Dermis blood vessel endothelial cell (primary cell): ENCODE results near the gene FCGBP. TPM values are rescaled to one million over a fixed set of nuclear protein-coding genes. Genes with fewer than 3 reads are reported as not detected.
"Not testable (repeated sequence)": the region's sequence is repeated elsewhere in the genome, so short reads cannot be mapped to it uniquely, and the experiment has no call there.

Experiments used
- DNase-seq: peaks from one replicate; pipeline ENCODE4 v3.0.0; 2010
- total RNA-seq: library from RNA; depleted of rRNA; stranded (reverse); fragments of >200 nt; gene quantifications from 2 replicates; pipeline ENCODE4 v1.2.3, GENCODE V29; 2014

The FCGBP gene
- total RNA-seq, 1 donor from 2014 or later, result 0.17 TPM

DNA sequence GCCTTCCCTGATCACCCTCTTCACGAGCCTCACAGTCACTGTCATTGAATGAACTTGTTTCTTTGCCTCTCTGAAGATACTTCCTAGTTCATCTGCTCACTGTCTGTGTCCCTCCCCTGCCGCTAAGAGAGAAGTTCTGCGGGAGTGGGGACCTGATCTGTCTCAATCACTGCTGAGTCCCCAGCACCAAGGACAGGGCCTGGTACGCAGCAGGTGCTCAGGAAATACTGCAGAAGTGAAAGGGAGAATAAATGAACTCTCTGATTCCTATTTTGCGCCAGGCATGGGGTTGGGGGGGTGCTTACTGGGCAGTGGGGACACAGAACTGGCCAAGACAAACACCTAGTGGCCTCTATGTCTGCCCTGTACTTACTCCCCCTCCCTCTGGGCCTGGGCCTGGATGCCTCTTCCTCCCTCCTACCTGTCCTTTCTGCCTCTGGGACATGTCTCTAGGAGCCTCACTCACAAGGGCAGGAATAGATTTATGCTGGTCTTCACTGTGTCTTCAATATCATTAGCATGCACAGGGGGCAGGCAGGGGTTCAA, 17.5 kb downstream of the FCGBP start:
- no peak for DNase-seq

DNA sequence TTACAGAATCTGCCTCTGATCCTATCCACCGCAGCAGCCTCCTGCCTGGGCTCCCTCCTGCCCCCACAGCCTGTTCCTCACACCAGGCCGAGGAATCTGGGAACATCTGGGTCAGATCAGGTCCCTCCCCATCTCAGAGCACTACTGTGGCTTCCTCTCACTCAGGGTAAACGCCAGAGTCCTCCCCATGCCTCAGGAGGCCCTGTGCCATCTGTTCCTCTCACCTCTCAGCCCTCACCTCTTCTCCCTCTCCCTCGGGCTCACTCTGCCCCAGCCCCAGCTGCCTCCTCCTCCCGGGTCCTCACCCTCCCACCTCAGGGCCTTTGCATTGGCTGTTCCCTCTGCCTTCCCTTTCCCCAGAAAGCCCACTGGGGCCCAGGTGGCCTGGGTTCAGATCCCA, 18.2 kb downstream of the FCGBP start:
- DNase-seq, result no peak

DNA sequence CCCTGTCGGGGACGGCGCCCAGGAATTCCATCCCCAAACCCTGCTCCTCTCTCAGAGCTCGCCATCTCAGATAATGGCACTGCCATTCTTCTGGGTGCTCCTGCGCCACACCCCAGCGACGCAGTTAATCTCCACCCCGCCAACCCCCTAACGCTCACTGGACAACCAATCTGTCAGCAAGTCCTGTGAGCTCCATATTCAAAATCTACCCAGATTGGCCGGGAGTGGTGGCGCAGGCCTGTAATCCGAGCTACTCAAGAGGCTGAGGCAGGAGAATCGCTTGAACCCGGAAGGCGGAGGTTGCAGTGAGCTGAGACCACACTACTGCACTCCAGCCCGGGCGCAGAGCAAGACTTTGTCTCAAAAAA, 18.6 kb downstream of the FCGBP start:
- no peak for DNase-seq

DNA sequence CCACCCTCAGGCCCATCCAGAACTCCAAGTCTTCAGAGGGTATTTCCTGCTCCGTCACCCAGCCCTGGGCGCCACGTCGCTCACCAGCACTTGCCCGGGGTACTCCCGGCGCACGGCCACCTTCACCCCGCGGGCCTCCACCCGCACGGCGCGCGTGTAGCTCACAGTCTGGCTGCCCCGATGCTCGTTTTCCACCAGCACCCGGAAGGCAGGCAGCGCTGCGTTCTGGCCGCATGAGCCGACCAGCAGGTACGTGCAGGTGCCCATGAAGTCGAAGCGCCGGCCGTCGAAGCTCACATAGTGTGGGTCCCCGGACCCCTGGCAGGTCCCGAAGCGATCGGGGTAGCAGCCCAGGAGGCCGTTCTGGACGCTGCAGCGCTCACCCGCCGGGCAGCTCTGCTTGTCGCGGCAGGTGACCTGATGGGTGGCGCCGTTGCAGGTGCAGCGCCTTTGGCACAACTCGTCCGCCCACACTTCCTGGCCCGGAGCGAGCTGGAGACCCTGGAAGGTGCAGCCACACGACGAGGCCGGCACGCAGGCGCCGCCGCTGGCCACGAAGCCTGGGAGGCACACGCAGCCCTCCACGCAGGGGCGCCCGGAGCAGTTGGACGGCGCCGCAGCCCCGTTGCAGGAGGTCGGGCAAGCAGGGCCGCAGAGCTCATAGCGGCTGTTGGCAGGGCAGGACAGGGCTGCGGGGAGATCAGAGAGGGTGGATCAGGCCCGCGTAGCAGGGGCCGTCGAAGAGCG, 19.2 kb downstream of the FCGBP start:
- no peak for DNase-seq

DNA sequence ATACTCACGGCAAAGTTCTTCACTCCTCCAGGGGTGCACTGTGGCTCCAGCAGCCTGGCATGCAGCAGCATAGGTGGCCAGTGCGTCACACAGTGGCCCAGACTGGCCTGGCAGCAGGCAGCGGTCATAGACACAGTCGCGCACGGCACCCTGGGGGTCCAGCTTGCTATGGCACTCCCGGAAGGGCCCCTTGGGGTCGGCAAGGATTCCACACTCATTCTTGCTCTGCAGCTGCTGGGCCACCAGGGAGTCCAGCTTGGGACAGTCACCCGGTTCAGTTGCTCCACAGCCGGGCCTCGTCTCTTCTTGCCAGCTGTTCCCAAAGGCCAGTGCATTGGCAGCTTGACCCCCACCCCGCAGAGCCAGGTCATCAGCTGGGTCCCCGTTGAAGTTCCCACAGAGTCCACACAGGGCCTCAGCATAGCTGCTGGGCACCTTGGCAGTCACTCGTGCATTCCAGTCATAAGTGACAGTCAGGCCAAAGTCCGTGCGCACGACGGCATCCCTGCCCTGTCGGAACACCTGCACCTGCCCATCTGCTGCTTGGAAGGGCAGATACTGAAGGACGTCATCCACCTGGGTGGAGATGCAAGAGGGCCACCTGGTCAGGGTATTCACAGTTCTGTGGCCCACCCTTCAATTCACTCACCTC, 20.6 kb downstream of the FCGBP start:
- no peak for DNase-seq

DNA sequence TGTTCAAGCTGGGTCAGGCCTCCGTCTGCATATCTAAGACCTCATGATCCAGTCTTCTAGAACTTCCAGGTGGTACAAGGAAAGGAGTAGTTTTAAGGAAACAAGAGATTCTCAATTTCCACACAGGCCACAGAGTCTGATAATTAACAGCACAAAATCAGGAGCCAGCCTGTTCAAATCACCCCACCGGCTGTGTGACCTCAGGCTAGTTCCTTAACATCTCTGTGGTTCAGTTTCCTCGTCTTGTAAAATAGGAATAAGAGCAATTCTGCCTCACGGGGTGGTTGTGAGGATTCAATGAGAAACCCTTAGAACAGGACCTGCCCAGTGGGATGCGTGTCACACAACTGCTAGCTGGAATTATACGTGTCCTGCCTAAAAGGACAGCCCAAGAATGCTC, 25.6 kb downstream of the FCGBP start:
- DNase-seq, result no peak

DNA sequence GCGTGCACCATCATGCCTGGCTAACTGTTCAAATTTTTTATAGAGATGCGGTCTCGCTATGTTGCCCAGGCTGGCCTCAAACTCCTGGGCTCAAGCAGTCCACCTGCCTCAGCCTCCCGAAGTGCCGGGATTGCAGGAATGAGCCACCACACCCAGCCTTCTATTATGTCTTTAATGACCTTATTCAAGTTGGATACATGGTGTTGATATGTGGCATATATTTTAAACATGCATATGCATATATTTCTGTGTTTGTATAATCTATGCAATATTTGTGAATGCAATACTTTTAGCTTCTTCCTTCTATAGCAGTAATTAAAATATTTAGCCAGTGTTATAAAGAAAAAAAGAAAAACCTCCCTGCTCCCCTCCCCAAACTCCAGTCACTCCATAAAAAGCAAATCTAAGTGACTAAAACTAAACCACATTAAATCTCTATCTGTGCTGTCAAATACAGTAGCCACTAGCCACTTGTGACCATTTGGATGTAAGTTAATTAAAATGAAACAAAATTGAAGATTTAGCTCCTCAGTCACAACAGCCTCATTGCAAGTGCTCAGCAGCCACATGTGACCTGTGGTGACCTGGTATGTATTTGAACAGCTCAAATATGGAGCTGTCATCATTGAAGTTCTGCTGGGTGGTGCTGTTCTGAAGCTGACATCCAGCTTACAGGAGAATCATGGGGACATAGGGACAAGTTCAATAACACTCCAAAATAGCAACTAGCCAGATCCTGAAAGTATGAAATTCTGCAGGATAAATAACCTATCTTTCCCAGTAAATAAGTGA, 27.4 kb downstream of the FCGBP start:
- DNase-seq, result no peak

DNA sequence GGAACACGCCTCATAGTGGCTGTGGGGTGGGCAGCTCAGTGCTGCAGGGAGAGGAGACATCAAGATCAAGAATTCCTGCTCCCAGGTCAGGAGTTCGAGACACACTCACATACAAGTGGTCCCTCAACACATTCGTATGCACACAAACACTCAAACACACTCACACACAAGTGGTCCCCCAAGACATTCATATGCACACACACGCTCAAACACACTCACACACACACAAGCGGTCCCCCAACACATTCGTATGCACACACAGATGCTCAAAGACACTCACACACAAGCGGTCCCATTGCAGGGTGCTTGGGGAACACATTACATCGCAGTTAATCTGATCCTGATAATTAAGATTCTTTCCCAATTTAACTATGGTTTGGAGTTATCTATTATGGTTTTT, 28.2 kb downstream of the FCGBP start:
- no peak for DNase-seq

DNA sequence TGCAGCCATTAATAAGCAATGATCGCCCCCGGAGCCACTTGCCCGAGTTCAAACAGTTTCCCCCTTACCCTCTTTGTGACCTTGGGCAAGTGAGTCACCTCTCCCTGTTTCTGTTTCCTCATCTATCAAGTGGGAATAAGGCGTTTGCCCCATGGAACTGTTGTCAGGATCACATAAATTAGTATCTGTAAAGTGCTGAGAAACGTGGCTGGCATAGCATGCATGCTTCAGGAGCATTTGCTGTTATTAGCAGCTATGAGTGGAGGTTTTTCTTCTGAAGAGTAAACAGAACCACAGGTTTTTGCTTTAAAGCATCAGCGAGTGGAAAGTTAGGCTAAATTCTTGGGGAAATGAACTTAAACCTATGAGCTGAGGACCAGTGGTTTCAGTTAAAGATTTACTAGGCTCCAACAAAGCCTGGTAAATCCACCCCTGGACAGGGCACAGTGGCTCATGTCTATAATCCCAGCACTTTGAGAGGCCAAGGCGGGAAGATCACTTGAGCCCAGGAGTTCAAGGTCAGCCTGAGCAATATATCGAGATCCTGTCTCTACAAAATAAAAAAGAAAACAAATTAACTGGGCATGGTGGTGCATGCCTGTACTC, 30.8 kb downstream of the FCGBP start:
- DNase-seq, result not testable (repeated sequence)

DNA sequence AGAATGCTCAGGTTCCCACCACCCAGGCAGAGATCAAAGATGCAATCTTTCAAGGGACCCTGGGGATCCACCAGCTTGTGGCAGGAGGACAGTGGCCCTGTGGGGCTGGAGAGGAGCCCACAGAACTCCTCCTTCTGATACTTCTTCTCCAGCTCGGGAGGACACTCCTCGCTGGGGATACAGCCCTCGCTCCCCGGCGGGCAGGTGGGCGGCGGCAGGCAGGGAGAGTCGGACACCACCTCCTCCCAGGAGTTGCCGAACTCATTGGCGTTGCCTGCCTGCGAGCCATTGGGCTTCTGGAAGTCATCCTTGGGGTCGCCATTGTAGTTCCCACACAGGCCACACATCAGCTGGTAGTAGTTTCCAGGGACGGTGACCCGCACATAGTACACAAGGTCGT, 32.1 kb downstream of the FCGBP start:
- not testable (repeated sequence) for DNase-seq

DNA sequence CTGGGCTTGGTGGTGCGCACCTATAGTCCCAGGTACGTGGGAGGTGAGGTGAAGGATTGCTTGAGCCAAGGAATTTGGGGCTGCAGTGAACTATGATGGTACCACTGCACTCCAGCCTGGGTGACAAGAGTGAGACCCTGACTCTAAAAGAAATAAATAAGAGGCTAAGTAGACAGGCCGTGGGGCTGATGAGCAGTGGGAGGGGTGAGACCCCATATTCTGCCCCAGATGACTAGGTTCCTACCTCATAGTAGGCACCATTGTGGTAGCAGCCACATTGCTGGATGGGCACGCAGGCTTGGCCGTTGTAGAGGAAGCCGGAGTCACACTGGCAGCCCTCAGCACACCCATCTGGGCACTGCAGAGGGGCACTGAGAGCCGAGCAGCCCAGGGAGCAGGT, 32.8 kb downstream of the FCGBP start:
- not testable (repeated sequence) for DNase-seq

DNA sequence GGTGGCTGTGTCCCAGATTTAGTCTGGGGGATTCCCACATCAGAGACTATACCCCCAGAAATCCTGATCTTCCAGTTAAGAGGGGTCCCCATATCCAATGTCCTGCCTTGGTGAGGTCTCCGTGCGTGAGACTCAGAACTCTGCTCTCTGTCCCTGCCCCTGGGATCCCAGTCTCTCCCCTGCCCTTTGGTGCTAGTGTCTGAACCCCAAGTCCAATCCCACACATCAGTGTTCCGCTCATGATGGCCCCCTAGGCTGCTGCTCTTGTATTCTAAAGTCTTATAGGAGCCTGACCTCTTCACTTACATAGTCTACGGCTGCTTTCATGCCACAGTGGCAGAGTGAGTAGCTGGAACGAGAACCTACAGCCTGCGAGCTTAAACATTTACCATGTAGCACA, 35.6 kb downstream of the FCGBP start:
- not testable (repeated sequence) for DNase-seq

DNA sequence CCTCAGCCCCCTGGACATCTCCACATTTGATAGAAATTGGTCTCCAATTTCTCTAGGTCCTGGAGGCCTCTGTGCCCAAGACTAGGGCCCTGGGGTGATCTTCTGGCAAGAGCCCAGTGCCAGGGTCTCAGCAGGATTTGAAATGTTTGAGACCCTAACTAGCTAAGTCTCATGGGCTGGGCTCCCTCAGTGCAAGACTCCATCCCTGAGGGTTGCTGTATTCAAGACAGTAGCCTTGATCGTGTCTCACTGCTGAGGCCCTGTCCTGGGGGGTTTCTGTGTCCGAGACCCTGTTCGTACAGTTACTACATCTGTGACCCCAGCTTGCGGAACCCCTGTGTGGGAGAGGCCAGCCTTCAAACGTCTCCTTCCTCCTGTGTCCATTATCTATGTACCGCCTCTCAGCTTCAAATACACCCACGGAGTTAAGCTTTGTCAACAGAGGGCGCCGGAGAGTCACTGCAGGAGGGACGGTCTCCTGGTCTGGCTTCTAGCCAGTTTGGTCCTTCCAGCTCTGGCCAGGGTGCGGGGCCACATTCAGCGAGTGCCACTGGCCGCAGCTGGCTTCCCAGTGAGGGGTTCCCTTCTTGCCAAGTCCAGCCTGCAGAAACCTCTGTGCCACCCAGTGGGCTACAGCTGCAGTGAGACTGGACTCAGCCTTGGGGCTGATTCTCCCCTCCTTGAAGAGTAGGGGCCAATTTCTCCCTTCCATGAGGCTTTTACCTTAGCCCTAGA, 36.8 kb downstream of the FCGBP start:
- peak; percentile 51 for DNase-seq

DNA sequence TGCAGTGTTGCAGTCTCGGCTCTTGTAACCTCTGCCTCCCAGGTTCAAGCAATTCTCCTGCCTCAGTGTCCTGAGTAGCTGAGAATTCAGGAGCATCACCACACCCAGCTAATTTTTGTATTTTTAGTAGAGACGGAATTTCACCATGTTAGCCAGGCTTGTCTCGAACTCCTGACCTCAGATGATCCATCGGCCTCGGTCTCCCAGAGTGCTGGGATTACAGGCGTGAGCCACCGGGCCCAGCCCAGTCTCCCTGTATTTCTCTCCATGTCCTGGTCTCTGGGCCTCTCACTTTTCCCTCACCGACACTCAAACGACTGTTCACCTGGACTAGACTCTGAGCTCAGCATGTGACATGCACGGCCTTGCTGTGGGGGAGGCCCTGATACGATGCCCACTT, 39.3 kb downstream of the FCGBP start:
- DNase-seq, result not testable (repeated sequence)

DNA sequence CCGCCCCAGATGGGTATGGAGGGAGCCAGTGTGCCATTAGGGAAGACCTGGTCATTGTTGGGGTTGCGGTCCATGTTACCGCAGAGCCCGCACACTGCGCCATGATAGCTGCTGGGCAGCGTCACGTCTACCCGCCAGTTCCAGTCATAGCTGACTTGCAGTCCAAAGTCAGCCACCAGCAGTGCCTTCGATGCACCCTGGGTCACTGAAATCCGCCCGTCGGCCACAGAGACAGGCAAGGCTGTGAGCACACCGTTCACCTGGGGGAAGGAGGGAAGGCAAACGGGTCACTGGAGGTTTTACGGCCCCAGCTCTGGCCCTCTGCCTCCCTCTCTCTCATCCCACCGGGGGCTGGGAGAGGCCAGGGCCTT, 40.2 kb downstream of the FCGBP start:
- not testable (repeated sequence) for DNase-seq

DNA sequence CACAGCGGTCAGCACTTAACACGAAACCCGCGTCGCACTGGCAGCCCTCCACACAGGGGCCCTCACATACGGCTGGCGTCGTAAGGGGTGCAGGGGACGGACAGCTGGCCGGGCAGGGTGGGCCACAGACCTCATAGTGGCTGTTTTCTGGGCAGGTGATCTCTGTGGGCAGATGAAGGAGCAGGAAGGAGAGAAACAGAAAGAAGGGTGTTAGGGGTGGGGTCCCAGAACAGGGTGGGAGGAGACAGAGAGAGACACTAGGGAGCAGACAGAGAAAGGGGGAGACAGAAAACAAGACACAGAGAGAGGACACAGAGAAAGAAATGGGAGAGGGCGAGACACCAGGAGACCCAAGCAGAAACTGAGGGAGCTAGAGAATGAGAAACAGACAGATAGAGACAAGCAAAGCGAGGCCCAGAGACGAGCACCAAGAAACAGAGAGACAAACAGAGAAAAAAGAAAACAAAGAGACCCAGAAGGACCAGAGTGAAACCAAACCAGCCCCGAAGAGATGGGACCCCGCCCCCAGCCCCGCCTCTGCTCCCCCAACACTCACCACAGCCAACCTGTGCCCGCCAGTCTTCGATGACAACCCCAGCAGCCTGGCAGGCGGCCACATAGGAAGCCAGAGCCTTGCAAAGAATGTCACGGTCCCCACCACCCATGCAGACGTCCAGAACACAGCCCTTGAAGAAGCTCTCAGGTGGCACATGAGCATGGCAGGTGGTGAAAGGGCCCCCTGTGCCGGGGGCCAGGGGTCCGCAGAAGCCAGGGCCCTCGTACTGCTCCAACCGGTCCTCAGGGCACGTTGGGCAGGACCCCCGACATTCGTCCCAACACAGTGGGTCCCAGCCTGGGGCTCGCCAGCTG, 40.8 kb downstream of the FCGBP start:
- not testable (repeated sequence) for DNase-seq

DNA sequence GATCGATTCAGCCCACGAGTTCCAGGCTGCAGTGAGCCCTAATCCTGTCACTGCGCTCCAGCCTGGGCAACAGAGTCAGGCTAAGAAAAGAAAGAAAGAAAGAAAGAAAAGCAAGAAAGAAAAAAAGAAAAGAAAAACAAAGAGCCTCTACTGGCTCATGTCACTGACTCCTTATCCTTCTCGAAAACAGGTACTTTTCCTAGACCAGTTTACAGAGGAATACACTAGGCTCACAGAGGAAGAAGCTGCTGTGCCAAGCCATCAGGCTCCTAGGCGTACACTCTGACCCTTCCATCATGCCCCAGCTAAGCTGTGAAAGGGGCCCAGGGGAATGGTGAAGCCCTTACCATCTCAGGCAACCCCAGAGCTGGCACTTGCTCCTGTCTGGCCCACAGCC, 41.9 kb downstream of the FCGBP start:
- not testable (repeated sequence) for DNase-seq

DNA sequence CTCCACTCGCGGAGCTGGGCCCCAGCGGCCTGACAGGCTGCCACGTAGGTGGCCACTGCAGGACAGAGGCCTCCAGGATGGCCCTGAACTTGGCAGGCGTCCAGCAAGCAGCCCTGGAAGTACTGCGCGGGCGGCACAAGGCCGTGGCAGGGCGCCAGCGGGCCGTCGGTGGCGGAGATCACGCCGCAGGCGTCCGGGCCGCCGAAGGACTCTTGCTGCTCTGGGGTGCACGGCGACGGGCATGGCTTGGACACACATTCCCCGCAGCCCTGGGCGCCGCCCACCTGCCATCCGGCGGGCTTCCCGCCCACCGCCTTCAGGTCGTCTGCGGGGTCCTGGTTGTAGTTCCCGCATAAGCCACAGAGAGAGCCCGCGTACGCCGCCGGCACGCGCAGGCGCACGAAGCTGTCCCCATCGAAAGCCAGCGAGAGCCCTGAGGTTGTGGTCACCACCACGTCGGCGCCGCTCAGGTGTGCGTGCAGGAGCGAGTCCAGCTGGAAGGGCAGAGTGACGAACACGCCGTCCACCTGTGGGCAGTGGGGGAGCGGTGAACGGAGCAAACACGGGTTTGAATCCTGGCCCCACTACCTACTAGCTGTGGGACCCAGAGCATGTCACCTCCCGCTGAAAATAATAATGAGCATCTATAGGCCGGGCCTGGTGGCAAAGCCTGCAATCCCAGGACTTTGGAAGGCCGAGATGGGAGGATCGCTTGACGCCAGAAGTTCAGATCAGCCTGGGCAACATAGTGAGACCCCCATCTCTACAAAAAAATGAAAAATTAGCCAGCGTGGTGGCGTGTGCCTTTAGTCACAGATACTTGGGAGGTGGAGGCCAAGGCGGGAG, 42.6 kb downstream of the FCGBP start:
- DNase-seq, result peak; percentile 59

DNA sequence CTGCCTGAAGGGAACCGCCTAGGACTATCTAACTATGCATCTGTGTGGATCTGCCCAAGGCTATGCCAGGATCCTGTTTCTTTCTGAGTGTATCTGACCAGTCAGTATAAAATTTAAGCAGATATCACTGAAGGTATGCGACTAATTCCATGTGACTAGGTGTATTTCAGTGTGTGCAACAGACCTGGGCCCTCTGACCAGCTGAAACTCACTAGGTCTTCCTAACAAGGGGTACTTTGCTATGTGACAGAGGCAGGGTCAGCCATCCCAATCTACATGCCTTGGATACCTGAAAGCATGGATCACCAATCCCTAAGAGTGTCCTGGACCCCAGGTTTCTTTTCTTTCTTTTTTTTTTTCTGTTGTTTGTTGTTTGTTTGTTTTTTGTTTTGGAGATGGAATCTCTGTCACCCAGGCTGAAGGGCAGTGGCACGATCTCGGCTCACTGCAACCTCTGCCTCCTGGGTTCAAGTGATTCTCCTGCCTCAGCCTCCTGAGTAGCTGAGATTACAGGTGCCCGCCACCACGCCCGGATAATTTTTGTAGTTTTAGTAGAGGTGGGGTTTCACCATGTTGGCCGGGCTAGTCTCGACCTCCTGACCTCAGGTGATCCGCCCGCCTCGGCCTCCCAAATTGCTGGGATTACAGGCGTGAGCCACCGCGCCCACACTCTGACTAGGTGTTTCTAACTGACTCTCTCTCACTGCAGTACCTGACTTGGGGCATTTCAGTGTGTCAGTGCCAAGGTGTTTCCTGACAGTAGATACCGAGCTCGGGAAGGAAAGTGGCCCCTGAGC, 43.5 kb downstream of the FCGBP start:
- no peak for DNase-seq
